OCI-LY3 (cell line): ENCODE data around the gene NPHP3.
"Not testable (repeated sequence)": the region's sequence is repeated elsewhere in the genome, so short reads cannot be mapped to it uniquely, and the experiment has no call there.

ENCODE experiments used
- H2AFZ ChIP-seq: fragments of 200-600, 300-600 bp; shearing (Covaris generic); 2 replicates; pipeline ENCODE4 v1.6.0; 2014; ENCODE audit warnings: antibody characterized with exemption, low read depth, low read length
- H3K27ac ChIP-seq: fragments of 200-600, 300-600 bp; sonication (generic); 2 replicates; pipeline ENCODE4 v1.5.1; 2014; ENCODE audit warnings: mild to moderate bottlenecking, low read length, moderate library complexity, mixed read lengths
- H3K27me3 ChIP-seq: fragments of 200-600, 300-600 bp; sonication (generic); 2 replicates; pipeline ENCODE4 v1.6.1; 2014; ENCODE audit warnings: low read depth, low read length, mixed read lengths
- H3K36me3 ChIP-seq: fragments of 200-600, 300-600 bp; sonication (generic); replicated peaks from 2 replicates; pipeline ENCODE3; 2014; ENCODE audit warnings: low read depth, low read length, mixed read lengths
- H3K4me1 ChIP-seq: fragments of 300-600, 200-600 bp; sonication (generic); 2 replicates; pipeline ENCODE4 v1.6.1; 2014; ENCODE audit warnings: low read length, mixed read lengths
- H3K4me2 ChIP-seq: fragments of 200-600, 300-600 bp; sonication (generic); 2 replicates; pipeline ENCODE4 v1.6.1; 2014; ENCODE audit warnings: low read length, mixed read lengths
- H3K4me3 ChIP-seq: fragments of 300-600, 200-600 bp; sonication (generic); 2 replicates; pipeline ENCODE4 v1.5.1; 2014; ENCODE audit warnings: antibody characterized with exemption, mild to moderate bottlenecking, low read length, moderate library complexity
- H3K79me2 ChIP-seq: fragments of 300-600, 200-600 bp; shearing (Covaris generic); 2 replicates; pipeline ENCODE4 v1.6.1; 2014; ENCODE audit warnings: mild to moderate bottlenecking, low read length, mixed read lengths
- H3K9ac ChIP-seq: fragments of 300-600, 200-600 bp; shearing (Covaris generic); 2 replicates; pipeline ENCODE4 v1.6.0; 2014; ENCODE audit warnings: mild to moderate bottlenecking, low read length, moderate library complexity
- H3K9me3 ChIP-seq: fragments of 200-600, 300-600 bp; shearing (Covaris generic); 2 replicates; pipeline ENCODE4 v1.6.1; 2014; ENCODE audit warnings: low read length, mixed read lengths; ENCODE audit not compliant: insufficient read depth
- H4K20me1 ChIP-seq: fragments of 200-600, 300-600 bp; sonication (generic); 2 replicates; pipeline ENCODE4 v1.6.1; 2016; ENCODE audit warnings: low read length, mixed read lengths; ENCODE audit not compliant: insufficient read depth
- CTCF ChIP-seq: fragments of 200-600, 300-600 bp; sonication (generic); IDR thresholded peaks from 2 replicates; pipeline ENCODE4 v1.5.1; 2014; ENCODE audit warnings: antibody characterized with exemption, low read length, low read depth
- EZH2phosphoT487 ChIP-seq: fragments of 200-600 bp; shearing (Covaris generic); IDR thresholded peaks from 2 replicates; pipeline ENCODE4 v1.6.1; 2018; ENCODE audit warnings: antibody characterized with exemption, mixed run types, low read depth

Gene NPHP3

GRCh38 chr3:132643366-132643765 lies 78.8 kb downstream of the NPHP3 start:
- Histone ChIP-seq H3K4me2 (no peak overlapping the region), H3K4me3 (no peak overlapping the region), H3K27me3 (no peaks in the 10 kb centered on the region), H3K27ac (no peak overlapping the region), H3K36me3 (no peaks in the 10 kb centered on the region), H4K20me1 (0 out of 2 replicates have a peak, but pooled peaks cover 5% of the 10 kb centered on the region), H3K9ac (no peak overlapping the region), H2AFZ (no peak overlapping the region), H3K79me2 (no peaks in the 10 kb centered on the region), H3K4me1 (no peaks in the 10 kb centered on the region), H3K9me3 (no peaks in the 10 kb centered on the region)
- no peak for TF ChIP-seq CTCF
- no peak for TF ChIP-seq EZH2phosphoT487

- Histone ChIP-seq H3K36me3 (peaks cover 3% of the 10 kb centered on the region), H3K4me2 (no peak overlapping the region), H3K4me1 (no peaks in the 10 kb centered on the region), H3K79me2 (no peaks in the 10 kb centered on the region), H3K27ac (no peak overlapping the region), H3K9ac (no peak overlapping the region), H3K9me3 (no peaks in the 10 kb centered on the region), H4K20me1 (0 out of 2 replicates have a peak, but pooled peaks cover 5% of the 10 kb centered on the region), H3K4me3 (no peak overlapping the region), H3K27me3 (no peaks in the 10 kb centered on the region), H2AFZ (no peak overlapping the region)
- TF ChIP-seq CTCF (no peak), EZH2phosphoT487 (no peak)
Observed at GRCh38 chr3:132642539-132642847, 79.7 kb downstream of the NPHP3 start.

GRCh38 chr3:132641837-132642538 lies 80.2 kb downstream of the NPHP3 start:
- H3K4me1 ChIP-seq = no peaks in the 10 kb centered on the region

GRCh38 chr3:132641427-132641826 lies 80.8 kb downstream of the NPHP3 start:
- H2AFZ ChIP-seq, H3K4me2 ChIP-seq, H4K20me1 ChIP-seq, H3K27ac ChIP-seq, H3K9me3 ChIP-seq, H3K27me3 ChIP-seq, H3K4me3 ChIP-seq, H3K79me2 ChIP-seq, H3K4me1 ChIP-seq, H3K9ac ChIP-seq, H3K36me3 ChIP-seq: not testable (repeated sequence)

More at GRCh38 chr3:132641837-132642538, 80.2 kb downstream of the NPHP3 start:
- Histone ChIP-seq H3K4me2 (no peak overlapping the region), H3K27me3 (no peaks in the 10 kb centered on the region), H3K36me3 (peaks cover 3% of the 10 kb centered on the region), H2AFZ (no peak overlapping the region), H4K20me1 (no peaks in the 10 kb centered on the region), H3K4me3 (no peak overlapping the region), H3K9ac (no peak overlapping the region), H3K79me2 (no peaks in the 10 kb centered on the region), H3K27ac (no peak overlapping the region), H3K9me3 (no peaks in the 10 kb centered on the region)
- TF ChIP-seq CTCF (peak; percentile 67), EZH2phosphoT487 (no peak)
